Activated CD4-positive, alpha-beta T cell treated with anti-CD3 and anti-CD28 coated beads for 4 hours (primary cell): ENCODE data around the gene LRRIQ3.
"Not testable (repeated sequence)": the region's sequence is repeated elsewhere in the genome, so short reads cannot be mapped to it uniquely, and the experiment has no call there.

Experiments
- DNase-seq, 2 donors: peaks; one replicate each; pipeline ENCODE4 v3.0.0-alpha.2; 2020

The LRRIQ3 gene, protein sequence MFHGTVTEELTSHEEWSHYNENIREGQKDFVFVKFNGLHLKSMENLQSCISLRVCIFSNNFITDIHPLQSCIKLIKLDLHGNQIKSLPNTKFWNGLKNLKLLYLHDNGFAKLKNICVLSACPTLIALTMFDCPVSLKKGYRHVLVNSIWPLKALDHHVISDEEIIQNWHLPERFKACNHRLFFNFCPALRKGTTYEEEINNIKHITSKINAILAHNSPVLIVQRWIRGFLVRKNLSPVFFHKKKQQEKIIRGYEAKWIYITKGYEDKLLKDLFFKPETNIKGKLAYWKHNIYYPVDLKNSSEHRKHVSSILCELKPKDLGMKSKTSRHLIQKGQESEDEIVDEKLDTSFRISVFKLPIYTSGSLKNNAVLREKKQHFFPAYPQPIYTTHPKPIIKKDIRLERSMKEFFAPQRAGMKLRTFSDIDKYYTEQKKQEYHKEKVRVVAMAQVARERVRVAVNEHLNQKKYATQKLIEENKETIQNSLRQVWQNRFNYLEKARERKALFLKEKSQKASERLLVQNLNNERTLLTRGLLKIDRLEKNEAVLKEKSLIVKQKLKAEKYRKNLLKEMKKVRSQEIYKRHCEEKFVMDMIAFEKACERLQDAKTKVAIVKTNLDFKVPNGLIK

DNA sequence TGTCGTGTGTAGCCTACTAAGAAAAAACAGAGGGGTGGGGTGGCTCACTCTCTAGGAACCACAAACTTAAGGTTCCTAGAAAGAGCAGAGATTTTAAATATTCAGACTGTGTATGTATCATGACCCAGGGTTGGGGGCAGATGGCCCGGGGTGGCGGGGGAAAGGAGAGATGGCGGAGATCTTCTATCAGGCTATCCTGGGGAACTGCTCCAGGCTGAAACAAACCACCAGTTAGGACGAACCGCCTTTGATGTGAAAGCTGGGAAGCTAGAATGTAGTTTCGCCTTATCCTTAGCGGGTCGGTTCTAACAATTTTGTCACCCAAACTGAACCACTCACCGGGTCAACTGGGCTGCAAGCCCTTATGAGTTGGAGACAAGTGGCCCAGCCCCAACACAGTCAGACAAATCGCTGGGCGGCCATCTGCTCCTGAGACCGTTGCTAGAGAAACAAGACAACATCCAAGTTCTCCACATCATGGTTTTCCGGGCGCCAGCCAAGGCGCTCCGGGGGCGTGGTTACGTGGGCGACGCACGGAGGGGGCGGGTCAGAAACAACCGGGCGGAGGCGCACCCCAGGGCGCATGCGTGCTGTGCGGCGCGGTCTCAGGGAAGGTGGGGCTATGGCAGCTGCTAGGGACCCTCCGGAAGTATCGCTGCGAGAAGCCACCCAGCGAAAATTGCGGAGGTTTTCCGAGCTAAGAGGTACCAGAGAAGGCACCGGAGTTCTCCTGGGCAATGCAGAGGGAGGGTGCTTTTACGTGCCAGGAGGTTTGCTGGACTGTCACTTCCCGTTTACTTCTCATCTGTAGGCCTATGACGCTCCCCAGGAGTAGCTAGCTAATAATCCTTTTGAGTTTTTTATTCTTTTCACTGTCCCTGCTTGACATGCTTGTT, at the start of gene LRRIQ3, which contains the start of gene FPGT:
TSS of gene LRRIQ3 (minus strand) at position 520 of the 896 bp plus-strand sequence. CDS start 14,492 bp downstream, outside the sequence.
TSS of gene FPGT (plus strand) at position 586 of the 896 bp plus-strand sequence. CDS start at position 623, 37 bp downstream.
- DNase-seq, result peak; percentile 94 to 95

DNA sequence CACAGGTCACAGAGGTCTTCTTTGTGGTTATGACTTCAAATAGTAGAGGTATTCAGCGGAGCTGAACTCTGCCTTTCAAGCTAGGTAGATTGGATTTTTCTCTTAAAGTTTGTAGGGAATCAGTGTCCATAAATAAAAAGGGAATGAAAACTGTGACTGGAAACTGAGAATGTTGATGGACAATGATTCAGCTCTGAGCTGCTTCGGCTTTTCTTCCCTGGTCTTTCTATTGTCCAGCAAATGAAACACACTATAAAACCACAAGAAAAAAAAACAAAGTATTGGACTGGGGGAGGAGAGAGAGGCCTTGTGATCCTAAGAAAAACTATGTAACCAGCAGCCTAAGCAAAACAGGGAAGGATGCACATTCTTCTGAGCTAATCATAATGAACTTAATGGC, 48.3 kb upstream of the LRRIQ3 start:
- no peak for DNase-seq

DNA sequence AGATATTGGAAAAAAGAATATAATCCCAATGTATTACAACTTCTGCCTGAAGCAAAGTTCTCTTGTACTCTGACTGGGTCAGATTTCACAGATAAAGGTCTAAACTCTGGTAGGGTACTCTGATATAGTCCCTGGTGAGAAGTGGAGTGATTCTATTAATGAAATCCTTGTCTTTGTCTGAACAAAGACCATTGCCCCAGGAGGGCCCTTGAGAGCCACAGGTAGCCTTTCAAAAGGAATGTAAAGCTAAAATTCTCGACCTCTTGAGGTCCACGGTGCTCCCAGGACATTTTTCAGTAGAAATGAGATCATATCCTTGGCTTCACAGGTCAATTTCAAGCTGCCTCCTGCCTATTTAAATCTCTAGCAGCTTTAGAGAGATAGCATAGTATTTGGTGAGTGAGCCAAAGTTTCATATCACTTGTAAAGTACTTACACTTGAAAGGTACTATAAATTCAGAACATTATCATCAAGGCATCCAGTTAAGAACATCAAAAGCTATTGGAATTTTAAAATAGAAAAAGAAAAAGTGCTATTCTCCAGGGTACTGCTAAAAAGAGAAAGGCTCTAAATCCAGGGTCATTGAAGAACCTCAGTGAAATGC, 47.3 kb upstream of the LRRIQ3 start:
- DNase-seq, result no peak

DNA sequence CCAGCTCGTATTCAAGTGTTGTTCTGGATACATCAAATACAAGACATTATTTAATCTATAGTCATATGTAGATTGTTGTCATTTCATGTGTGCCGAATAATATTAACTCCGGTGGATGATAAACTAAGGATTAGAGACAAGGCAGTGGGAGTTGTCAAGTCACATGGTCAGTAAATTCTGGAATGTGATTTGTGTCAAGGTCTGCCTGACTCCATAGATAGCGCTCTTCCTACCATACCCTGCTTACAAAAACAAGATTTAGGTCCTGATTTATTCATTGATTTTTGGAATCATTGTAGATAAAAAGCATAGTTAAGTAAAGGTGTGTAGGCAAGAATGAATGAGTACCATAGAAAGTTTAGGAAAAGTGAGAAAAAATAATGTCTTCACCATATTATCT, 39.8 kb upstream of the LRRIQ3 start:
- no peak for DNase-seq

DNA sequence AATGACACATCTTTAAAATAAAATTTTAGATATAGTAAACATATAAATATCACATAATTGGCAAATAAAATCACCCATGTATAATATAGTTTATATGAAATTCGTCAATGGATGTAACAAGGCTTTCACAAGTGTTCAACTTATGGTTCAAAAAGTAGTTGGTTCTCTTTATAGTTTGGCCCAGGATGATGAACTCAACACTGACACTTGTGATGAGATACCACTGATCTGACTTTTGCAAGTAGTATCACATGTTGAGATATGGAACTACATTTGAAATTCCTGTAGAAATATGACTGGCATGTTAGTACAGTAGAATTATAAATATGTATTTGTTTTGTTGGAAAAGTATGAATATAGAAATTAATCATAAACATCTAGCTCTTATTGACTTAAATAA, 39.1 kb upstream of the LRRIQ3 start:
- DNase-seq, result no peak

DNA sequence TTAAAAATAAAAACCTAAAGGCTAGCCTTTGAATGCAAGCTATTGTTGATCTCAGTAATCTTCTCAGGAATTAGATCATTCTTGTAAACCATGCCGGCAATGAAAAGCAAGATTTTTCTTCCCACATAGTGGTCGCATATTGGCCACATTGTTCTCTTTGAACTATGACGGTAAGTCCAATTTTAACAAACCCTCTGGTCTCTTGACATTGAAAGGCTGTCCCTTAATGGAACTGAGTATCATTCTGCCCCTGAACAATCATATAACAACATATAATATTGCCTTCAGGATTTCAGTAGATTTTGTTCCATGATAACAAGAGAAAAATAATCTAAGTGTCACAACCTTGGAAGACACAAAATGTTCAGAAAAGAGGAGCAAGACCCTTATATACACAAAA, 38.5 kb upstream of the LRRIQ3 start:
- no peak for DNase-seq

DNA sequence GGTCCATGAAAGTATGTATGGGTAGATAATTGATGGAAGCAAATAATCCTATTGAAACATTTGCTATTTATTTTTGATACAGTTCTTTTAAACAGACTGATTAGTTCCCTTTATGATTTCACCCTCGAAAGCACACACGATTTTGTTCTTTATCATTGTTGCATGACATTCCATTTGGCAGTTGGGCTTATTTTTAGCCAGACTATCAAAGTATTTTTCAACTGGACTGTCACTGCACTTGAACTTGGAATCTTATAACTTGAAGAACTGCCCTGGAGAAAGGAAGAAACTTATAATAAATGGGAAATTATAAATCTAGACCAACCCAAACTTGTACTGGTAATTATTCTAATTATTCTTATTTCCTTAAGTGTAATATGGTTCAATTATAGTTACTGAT, 37.2 kb upstream of the LRRIQ3 start, which contains the start of gene TNNI3K:
TSS of gene TNNI3K (plus strand) at position 235 of the 400 bp plus-strand sequence. CDS start at position 300, 65 bp downstream.
- no peak for DNase-seq

DNA sequence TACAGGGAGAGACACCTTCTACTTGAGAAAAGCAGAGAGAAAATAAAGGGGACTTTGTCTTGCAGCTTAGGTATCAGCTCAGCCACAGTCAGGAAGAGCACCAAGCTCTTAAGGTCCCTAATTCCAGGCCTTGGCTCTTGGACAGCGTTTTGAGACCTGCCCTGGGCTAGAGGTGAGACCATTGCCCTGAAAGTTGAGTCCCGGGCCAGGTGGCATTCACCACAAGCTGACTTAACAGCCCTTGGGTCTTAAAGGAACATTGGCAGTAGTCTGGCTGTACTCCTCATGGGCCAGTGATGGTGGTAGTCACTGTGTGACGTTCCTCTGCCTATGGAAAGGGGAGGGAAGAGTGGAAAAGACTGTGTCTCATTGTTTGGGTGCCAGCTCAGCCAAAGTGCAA, 25.5 kb upstream of the LRRIQ3 start:
- no peak for DNase-seq

DNA sequence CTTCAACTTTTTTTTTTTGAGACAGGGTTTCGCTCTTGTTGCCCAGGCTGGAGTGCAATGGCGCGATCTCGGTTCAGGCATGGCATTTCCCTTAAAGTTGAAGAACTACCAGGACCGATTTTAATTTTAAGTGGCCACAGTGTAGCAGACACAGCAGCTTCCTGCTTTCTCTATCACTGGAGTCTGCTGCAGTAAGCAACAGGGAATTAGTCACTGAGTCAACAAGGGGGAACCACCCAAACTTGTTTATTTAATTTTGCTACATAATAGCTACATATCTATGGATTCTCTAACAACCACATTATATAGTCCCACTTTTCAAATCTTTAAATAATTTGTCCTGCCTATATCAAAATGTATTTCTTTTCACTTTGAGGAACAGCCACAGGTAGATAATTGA, 24.7 kb upstream of the LRRIQ3 start:
- no peak for DNase-seq

DNA sequence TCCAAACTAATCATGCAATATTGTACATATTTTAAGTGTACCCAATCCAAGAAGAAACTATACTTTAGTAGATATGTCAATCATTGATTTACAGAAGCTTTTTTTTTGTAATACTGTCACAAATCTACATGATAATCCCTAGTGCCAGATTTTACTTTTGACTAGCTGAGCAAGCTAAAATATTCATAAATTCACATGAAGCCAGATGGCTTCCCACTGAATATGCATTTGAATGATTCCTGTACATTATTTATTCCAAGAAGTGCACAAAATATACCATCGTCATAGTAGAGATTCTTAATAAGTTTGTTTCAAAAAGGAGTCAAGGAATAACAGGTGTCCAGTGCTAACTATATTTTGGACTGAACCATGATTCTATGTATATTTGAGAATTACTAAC, 17.3 kb upstream of the LRRIQ3 start:
- DNase-seq, result no peak

DNA sequence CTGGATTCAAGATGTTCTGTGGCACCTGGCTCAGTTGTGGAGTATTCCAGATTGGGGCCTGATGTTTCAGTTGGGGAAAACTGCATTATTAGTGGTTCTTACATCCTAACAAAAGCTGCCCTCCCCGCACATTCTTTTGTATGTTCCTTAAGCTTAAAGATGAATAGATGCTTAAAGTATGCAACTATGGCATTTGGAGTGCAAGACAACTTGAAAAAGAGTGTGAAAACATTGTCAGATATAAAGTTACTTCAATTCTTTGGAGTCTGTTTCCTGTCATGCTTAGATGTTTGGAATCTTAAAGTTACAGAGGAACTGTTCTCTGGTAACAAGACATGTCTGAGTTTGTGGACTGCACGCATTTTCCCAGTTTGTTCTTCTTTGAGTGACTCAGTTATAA, 7.3 kb upstream of the LRRIQ3 start:
- no peak for DNase-seq

DNA sequence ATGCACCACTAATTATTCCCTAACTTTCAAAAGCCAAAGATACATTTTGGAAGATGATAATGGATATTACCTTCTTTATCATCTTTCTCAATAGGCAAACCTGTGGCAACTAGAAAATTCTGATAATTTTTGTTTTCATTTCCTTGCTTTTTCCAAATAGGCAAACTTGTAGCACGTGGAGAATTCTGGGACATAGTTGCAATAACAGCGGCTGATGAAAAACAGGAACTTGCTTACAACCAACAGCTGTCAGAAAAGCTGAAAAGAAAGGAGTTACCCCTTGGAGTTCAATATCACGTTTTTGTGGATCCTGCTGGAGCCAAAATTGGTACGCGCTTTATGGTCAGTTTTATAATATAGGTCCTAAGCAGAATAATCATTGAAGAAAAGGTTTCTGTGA, 1.5 kb upstream of the LRRIQ3 start:
- DNase-seq, result no peak

DNA sequence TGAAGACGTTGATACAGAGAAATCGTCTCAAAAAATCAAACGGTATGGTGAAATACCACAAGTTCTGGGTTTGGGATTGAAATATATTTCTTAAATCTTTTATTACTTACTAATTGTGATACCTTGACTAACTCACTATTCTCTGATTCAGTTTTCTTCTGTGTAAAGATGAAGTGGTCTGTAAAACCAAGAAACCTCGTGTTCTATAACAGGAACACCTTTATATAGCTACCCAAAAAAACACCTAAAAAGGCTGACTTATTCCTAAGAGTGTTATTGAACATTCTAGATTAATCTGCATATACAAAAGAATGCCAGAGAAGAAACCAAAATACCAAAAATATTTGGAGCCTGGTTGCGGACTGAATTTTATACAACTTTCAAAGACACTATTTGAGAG, 721 bp downstream of the LRRIQ3 start:
- DNase-seq, result no peak

DNA sequence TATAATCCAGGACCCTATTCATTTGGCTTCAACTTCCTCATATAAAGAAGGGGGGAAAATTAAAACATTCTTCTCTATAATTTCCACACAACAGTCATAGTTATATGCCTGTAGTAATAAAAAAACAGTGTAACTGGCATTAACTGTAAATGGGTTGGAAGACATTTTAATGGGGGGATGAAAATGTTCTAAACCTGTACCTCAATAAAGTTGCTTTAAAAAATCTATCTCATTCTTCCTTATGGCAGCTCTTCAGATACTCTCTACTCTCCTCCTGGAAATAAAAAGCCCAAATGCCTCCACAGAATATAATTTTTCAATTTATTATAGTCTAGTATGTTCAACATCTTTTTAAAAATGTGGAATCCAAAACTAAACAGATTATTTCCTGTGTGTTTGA, 2.6 kb downstream of the LRRIQ3 start:
- DNase-seq, result no peak

DNA sequence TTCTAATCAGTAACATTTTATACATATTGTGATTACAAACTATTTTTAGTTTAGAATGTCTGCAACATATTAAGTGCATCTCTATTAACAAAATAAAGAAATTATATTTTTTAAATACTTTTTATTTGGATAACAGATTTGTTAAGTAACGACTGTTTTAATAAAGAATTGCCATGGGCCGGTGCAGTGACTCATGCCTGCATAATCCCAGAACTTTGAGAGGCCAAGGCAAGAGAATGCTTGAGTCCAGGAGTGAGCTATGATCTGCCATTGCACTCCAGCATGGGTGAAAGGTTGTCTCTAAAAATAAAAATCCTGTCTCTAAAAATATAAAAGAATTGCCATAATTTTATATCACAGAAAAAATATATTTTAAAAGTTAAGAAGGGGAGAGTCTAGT, 4.1 kb downstream of the LRRIQ3 start:
- no peak for DNase-seq

DNA sequence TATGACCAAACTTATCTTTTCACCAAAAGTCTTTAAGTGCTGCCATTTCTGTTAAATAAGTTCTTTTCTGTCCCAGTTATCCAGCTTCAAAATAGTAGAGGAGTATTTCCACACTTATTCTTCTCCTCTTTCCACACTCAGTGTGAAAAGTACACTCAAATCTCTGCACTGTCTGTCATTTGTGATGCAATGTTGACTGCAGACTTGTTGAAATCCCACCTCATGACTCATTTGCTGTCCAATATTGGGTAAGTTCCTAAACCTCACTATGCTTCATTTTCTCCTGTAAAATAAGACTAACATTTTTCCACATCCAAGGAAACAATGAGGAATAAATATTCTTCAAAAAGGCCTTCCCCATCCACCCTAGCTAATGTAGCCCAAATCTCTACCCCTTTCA, 17.5 kb downstream of the LRRIQ3 start:
- no peak for DNase-seq

DNA sequence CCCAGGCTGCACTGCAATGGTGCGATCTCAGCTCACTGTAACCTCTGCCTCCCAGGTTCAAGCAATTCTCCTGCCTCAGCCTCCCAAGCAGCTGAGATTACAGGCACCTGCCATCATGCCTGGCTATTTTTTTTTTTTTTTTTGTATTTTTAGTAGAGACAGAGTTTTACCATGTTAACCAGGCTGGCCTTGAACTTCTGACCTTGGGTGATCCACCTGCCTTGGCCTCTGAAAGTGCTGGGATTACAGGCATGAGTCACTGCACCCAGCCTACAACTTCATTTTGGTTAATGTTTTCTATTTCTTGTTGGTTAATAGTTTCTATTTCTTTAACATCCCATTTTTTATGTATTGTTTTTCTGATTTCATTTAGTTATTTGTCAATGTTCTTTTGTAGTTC, 23.6 kb downstream of the LRRIQ3 start:
- not testable (repeated sequence) for DNase-seq

DNA sequence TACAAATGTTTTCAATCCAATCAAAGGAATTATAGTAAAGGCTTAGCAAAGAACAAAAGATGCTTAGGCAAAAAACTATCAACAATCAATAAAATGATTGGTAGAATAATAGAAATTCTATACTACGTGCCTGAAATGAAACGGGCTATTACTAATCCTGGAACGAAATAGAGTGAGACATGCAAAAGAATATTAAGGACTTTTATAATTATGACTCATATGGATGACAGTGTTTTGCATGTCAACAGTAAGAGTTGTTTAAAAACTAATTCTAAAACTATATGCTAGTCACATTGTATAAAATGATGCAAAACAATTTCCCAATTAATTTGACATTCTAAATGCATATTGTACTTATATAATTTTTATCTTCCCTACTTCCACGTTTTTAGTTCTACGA, 35.6 kb downstream of the LRRIQ3 start:
- DNase-seq, result no peak

DNA sequence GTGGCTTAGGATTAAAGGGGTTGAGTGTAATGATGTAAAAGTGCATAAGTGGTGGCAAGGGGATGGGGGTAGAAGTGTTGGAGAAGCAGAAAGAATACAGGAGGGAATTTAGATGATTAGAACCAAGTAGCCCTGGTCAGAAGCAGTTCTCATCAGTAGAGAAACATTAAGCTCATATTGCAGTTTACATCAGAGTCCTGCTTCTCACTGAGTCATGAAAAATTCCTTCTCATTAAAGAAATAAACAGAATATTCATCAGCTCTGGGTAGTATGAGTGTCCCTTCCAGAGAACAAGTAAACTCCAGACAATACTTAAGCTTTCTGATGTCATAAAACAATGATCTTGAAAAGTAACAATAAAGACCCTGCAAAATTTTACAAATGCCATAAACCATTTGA, 36.5 kb downstream of the LRRIQ3 start:
- no peak for DNase-seq

DNA sequence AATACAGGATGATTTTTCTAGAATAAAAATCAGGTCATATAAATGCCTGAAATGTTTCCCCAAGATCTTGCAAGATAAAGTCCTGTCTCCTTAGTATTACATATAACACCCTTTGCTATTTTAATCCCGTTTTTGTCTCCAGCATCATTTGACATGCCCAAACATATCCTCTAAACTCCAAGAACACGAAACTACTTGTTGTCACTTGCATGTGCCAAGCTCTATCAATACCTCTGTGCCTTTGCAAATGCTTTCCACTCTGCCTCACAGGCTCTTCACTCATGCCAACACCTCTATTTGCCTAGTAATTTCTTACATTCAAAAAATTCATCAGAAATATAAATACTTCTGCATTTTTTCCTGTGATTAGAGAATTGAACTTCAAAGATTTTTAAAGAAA, 37.9 kb downstream of the LRRIQ3 start:
- DNase-seq, result no peak

DNA sequence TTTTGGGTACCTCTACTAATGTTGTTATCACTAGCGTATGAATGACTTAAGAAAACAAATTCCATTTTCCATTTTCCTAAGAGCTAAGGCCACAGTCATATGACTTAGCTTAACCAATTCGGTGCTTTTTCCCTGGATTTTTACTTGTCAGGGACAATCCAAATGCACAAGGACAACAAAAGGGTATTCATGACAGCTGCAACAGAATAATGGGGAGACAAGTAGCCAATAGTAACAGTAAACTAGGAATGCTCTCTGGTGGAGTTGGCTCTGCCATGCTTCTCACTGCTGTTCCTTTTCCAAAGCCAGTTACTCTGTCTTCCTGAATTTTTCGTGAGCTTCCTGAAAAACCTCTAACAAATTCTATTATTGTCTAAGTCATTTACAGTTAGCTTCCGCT, 52.9 kb downstream of the LRRIQ3 start:
- no peak for DNase-seq

DNA sequence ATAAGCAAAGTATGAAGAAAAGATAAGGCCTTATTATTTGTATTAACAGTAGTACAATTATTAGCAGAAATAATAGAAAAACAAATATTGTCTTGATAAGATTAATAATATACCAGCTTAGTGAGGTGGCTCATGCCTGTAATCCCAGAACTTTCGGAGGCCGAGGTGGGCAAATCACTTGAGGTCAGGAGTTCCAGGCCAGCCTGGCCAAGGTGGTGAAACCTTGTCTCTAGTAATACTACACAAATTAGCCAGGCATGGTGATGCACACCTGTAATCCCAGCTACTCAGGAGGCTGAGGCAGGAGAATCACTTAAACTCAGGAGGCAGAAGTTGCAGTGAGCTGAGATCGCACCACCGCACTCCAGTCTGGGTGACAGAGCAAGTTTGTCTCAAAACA, 80.6 kb downstream of the LRRIQ3 start:
- DNase-seq, result not testable (repeated sequence)

DNA sequence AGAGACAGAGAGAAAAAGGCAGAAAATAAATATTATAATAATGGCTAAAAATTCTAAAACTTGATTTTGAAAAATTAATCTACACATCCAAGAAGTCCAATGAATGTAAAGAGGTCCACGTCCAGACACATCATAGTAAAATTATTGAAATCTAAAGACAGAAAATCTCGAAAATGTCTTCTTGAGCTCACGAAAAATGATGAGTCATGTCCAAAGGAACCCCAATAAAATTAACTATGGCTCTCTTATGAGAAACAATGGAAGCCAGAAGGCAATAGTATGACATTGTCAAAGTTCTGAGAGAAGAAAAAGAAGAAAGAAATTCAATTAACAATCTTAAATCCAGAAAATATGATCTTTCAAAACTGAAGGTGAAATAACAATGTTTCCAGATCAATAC, 84.6 kb downstream of the LRRIQ3 start:
- DNase-seq, result no peak
